ENCODE data around the gene CEBPG. TPM values are rescaled to one million over a fixed set of nuclear protein-coding genes. Genes with fewer than 3 reads are reported as not detected.

CEBPG gene
- total RNA-seq, 6 experiments from 2014 or later: 10.0 to 11.2 (median 10.4) TPM

DNA sequence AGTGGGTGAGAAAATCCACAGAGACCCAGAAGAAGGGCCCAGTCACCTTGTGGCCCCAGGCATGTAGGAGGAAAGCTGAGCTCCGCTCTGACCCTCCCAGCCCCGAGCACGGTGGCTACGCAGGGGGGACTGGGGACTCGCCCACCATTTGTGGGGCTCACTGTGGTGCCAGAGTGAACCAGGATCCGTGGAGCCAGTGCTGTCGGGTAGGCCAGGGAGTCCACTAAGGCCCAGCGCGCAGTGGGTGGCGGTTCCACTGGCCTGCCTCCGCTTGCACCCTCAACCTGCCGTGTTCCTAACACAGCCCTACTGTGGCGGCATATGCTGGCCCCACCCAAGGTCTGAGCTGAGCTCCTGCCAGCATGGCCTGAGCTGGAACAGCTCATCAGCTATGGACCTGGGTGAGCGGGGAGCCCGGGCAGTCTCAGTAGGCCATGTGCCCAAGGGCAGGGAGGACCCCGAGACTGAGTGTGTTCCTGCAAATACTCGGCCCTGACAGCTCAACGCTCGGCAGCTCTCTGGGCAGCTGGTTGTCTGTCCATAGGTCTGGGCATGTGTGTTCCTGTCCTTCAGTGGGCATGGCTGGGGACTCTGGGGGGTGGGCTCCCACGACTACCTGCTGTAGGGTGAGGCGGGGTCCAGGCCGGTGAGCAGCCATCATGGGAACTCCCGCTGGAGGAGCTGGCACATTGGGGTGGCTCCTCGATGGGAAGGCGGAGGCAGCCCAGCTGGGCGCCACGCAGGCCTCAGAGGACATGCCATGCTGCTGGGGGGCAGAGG is 36.6 kb downstream of the CEBPG start:
- Mint-ChIP-seq H3K4me3 (no peak overlapping the region), H3K36me3 (ENCODE audit: low read depth) (no peaks in the 10 kb centered on the region), H3K27me3 (ENCODE audit: insufficient read depth) (no peaks in the 10 kb centered on the region), H3K27ac (no peak overlapping the region), H3K4me1 (ENCODE audit: low read depth) (no peaks in the 10 kb centered on the region), H3K9me3 (no peaks in the 10 kb centered on the region)
- TF ChIP-seq, protein P1, sequence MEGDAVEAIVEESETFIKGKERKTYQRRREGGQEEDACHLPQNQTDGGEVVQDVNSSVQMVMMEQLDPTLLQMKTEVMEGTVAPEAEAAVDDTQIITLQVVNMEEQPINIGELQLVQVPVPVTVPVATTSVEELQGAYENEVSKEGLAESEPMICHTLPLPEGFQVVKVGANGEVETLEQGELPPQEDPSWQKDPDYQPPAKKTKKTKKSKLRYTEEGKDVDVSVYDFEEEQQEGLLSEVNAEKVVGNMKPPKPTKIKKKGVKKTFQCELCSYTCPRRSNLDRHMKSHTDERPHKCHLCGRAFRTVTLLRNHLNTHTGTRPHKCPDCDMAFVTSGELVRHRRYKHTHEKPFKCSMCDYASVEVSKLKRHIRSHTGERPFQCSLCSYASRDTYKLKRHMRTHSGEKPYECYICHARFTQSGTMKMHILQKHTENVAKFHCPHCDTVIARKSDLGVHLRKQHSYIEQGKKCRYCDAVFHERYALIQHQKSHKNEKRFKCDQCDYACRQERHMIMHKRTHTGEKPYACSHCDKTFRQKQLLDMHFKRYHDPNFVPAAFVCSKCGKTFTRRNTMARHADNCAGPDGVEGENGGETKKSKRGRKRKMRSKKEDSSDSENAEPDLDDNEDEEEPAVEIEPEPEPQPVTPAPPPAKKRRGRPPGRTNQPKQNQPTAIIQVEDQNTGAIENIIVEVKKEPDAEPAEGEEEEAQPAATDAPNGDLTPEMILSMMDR (IDR thresholded peaks at IDR 0.05): no peak
- no peak for DNase-seq

GRCh38 chr19:33410915-33411401 is 37.4 kb downstream of the CEBPG start:
- H3K9me3 Mint-ChIP-seq: no peaks in the 10 kb centered on the region
- H3K4me1 Mint-ChIP-seq (ENCODE audit: low read depth): no peaks in the 10 kb centered on the region
- H3K27me3 Mint-ChIP-seq (ENCODE audit: insufficient read depth): no peaks in the 10 kb centered on the region; the same call in 1 of the 2 replicates
- no peak overlapping the region for H3K27ac Mint-ChIP-seq
- DNase-seq: no peak
- no peaks in the 10 kb centered on the region for H3K36me3 Mint-ChIP-seq (ENCODE audit: low read depth)
- TF ChIP-seq, protein P1 (IDR thresholded peaks at IDR 0.05): no peak
- no peak overlapping the region for H3K4me3 Mint-ChIP-seq

DNA sequence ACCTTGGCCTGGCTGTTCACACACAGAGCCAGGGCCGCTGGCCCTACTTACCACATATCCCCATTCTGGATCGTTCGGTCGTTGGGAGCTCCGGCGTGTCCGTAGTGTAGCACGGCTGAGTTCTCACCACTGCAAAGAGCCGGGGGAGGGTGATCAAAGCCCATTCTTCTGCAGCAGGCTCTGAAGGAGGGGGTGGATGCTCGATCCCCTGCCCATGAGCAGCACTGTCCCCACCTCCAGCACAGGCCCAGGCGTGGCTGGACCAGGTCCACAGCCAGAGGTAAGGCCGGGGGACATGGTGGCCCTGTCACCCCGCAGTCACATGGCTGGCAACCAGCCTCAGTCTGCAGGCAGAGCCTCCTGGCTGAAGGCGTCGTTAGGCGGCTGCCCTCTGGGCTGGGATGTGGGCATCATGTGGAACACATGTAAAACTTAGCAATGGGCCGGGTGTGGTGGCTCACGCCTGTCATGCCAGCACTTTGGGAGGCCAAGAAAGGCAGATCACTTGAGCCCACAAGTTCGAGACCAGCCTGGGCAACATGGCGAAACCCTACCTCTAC is 38.2 kb downstream of the CEBPG start:
- H3K9me3 Mint-ChIP-seq: no peaks in the 10 kb centered on the region
- TF ChIP-seq, protein P1 (IDR thresholded peaks at IDR 0.05): no peak
- H3K27me3 Mint-ChIP-seq (ENCODE audit: insufficient read depth): no peaks in the 10 kb centered on the region; the same call in 1 of the 2 replicates
- no peaks in the 10 kb centered on the region for H3K36me3 Mint-ChIP-seq (ENCODE audit: low read depth)
- no peak for DNase-seq
- no peaks in the 10 kb centered on the region for H3K4me1 Mint-ChIP-seq (ENCODE audit: low read depth)
- H3K27ac Mint-ChIP-seq: no peak overlapping the region
- no peak overlapping the region for H3K4me3 Mint-ChIP-seq

DNA sequence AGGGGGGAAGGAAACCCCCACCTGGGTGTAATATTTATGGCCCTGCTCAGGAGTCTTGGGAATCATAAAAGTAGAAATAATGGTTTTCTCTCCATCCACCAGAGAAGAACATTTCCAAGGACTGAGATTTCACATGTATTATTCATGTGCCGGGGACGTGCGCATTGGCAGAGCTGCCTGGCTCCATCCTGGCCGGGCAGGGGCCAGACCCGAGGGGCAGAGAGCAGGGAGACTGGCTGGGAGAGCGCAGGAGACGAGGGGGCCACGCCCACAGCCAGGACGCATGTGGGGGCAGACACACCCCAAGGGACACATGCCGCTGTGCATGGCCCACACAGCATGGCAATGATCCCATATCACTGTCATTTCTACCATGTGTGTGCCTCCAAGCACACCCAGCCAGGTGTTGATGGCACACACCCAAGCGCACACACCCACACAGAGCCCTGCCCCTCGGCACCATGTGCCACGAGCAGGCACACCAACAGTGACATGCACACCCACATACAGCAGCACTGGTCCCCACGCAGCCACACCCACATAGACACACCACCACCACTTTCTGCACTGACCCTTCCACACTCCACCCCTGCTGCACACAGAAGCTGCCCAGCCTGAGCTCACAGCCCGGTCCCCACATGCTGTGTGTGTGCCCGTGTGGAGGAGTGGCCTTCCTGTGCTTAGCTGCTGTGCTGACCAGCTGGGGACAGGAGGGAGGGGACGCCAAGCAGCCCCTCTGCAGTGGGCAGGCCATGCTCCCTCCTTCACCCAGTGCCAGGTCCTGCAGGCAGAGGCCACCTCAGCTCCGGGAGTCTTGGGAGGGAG is 39.3 kb downstream of the CEBPG start:
- DNase-seq: no peak
- TF ChIP-seq, protein P1 (IDR thresholded peaks at IDR 0.05): no peak
- Mint-ChIP-seq H3K9me3 (no peaks in the 10 kb centered on the region), H3K27ac (no peak overlapping the region), H3K4me1 (ENCODE audit: low read depth) (no peaks in the 10 kb centered on the region), H3K4me3 (no peak overlapping the region), H3K27me3 (ENCODE audit: insufficient read depth) (no peaks in the 10 kb centered on the region; the same call in 1 of the 2 replicates), H3K36me3 (ENCODE audit: low read depth) (no peaks in the 10 kb centered on the region)

- no peaks in the 10 kb centered on the region for H3K36me3 Mint-ChIP-seq (ENCODE audit: low read depth)
- H3K27ac Mint-ChIP-seq: no peak overlapping the region
- no peaks in the 10 kb centered on the region for H3K9me3 Mint-ChIP-seq
- no peaks in the 10 kb centered on the region for H3K4me1 Mint-ChIP-seq (ENCODE audit: low read depth)
- TF ChIP-seq, protein P1 (IDR thresholded peaks at IDR 0.05): no peak
- no peaks in the 10 kb centered on the region; the same call in 1 of the 2 replicates for H3K27me3 Mint-ChIP-seq (ENCODE audit: insufficient read depth)
- H3K4me3 Mint-ChIP-seq: no peak overlapping the region
- no peak for DNase-seq
These were observed 39.9 kb downstream of the CEBPG start for GRCh38 chr19:33413426-33413725.
